GM12878 (cell line): ENCODE results near the gene MAP3K5. TPM values are rescaled to one million over a fixed set of nuclear protein-coding genes. Genes with fewer than 3 reads are reported as not detected.
"Not testable (repeated sequence)": the region's sequence is repeated elsewhere in the genome, so short reads cannot be mapped to it uniquely, and the experiment has no call there.

Source experiments
- ATAC-seq: fragments of 200-7000 bp; cut with Tn5 transposase; 3 replicates; pipeline ENCODE4 v1.9.1; 2020; ENCODE audit warnings: mild to moderate bottlenecking, moderate library complexity
- BruUV-seq: library from RNA; stranded (reverse); fragments of 400-500 nt; replicated peaks from 2 replicates; lab custom pipeline; 2021; lab: Mats Ljungman, UMichigan
- CTCF ChIA-PET: fragments of 300-600 bp; sonication (Branson Sonifier 250); formaldehyde crosslinking; extraction: SDS; loops from one replicate; lab custom pipeline; 2021; ENCODE audit warnings: inconsistent platforms; lab: Yijun Ruan, JAX
- POLR2A ChIA-PET: fragments of 350-600 bp; formaldehyde crosslinking; extraction: SDS; loops from one replicate; lab custom pipeline; 2021; ENCODE audit warnings: inconsistent platforms; lab: Charles Lee
- RAD21 ChIA-PET: fragments of 300-600 bp; sonication (Branson Sonifier 250); formaldehyde crosslinking; loops from one replicate; lab custom pipeline; 2023; ENCODE audit warnings: antibody characterized with exemption; ENCODE audit not compliant: unreplicated experiment; lab: Charles Lee
- SMC1A ChIA-PET: fragments of 300-600 bp; sonication (Branson Sonifier 250); formaldehyde crosslinking; loops from one replicate; lab custom pipeline; 2023; ENCODE audit not compliant: unreplicated experiment, uncharacterized antibody; lab: Charles Lee
- DNase-seq: peaks from one replicate; pipeline ENCODE4 v3.0.0-alpha.2; 2011; ENCODE audit warnings: low read depth, low spot score
- FAIRE-seq: peaks from 3 replicates; lab custom pipeline; 2011; peaks lifted over from hg19 to GRCh38; lab: Jason Lieb, UNC
- H2AFZ ChIP-seq: 2 replicates; pipeline ENCODE4 v1.6.0; 2011; ENCODE audit warnings: low read depth, low read length, control low read depth; ENCODE audit not compliant: control insufficient read depth
- H3K27ac ChIP-seq: 2 replicates; pipeline ENCODE4 v1.5.1; 2011; ENCODE audit warnings: control low read depth; ENCODE audit not compliant: control insufficient read depth, insufficient read depth
- H3K27me3 ChIP-seq, 2 experiments: replicated peaks in 1 of 2; 2 replicates each; pipeline versions ENCODE4 v1.6.0 to v1.6.1; 2011; ENCODE audit warnings: low read length in 1 of 2; ENCODE audit not compliant: control insufficient read depth in 2 of 2, insufficient read depth in 2 of 2
- H3K36me3 ChIP-seq, 2 experiments: 2 replicates each; pipeline ENCODE4 v1.5.1; 2011; ENCODE audit warnings: low read length in 1 of 2; ENCODE audit not compliant: control insufficient read depth in 2 of 2, insufficient read depth in 2 of 2
- H3K4me1 ChIP-seq: 2 replicates; pipeline ENCODE4 v1.6.1; 2011; ENCODE audit warnings: mild to moderate bottlenecking, low read length, moderate library complexity, mixed read lengths; ENCODE audit not compliant: control insufficient read depth, insufficient read depth
- H3K4me2 ChIP-seq: 2 replicates; pipeline ENCODE4 v1.6.0; 2011; ENCODE audit warnings: control low read depth; ENCODE audit not compliant: control insufficient read depth, insufficient read depth
- H3K4me3 ChIP-seq: fragments of 200-600 bp; sonication (generic); 2 replicates; pipeline ENCODE4 v1.5.1; 2016
- H3K79me2 ChIP-seq: 2 replicates; pipeline ENCODE4 v1.6.0; 2011; ENCODE audit warnings: low read length; ENCODE audit not compliant: control insufficient read depth, insufficient read depth
- H3K9ac ChIP-seq: 2 replicates; pipeline ENCODE4 v1.8.0; 2011; ENCODE audit warnings: low read length, control low read depth, mixed read lengths; ENCODE audit not compliant: control insufficient read depth, insufficient read depth
- H3K9me3 ChIP-seq: replicated peaks from 3 replicates; pipeline ENCODE4 v1.5.1; 2011; ENCODE audit warnings: mild to moderate bottlenecking, low read length; ENCODE audit not compliant: control insufficient read depth, insufficient read depth
- H4K20me1 ChIP-seq: 2 replicates; pipeline ENCODE4 v1.6.0; 2011; ENCODE audit not compliant: control insufficient read depth, insufficient read depth
- BACH1 ChIP-seq: fragments of 450-650 bp; IDR thresholded peaks from 2 replicates; pipeline ENCODE4 v1.6.1; 2017; ENCODE audit warnings: mild to moderate bottlenecking, borderline replicate concordance
- BRCA1 ChIP-seq: IDR thresholded peaks from 2 replicates; pipeline ENCODE4 v1.6.1; 2011; ENCODE audit warnings: low read depth, low read length, improper control_type of control experiment
- CBFB ChIP-seq: IDR thresholded peaks from 2 replicates; pipeline ENCODE4 v1.6.1; 2016; ENCODE audit warnings: antibody characterized with exemption, low read depth
- CREM ChIP-seq: IDR thresholded peaks from 2 replicates; pipeline ENCODE4 v1.6.1; 2014; ENCODE audit warnings: antibody characterized with exemption, low read depth
- KAT2A ChIP-seq: conservative IDR thresholded peaks from 2 replicates; pipeline ENCODE4 v1.6.1; 2011; ENCODE audit warnings: low read depth, low read length; ENCODE audit not compliant: control insufficient read depth
- NFYA ChIP-seq: IDR thresholded peaks from 2 replicates; pipeline ENCODE4 v1.6.1; 2011; ENCODE audit warnings: low read depth, mild to moderate bottlenecking, low read length, improper control_type of control experiment, borderline replicate concordance
- RUNX3 ChIP-seq: IDR thresholded peaks from 2 replicates; pipeline ENCODE4 v1.6.1; 2012; ENCODE audit warnings: low read length, inconsistent platforms
- TCF7 ChIP-seq: IDR thresholded peaks from 2 replicates; pipeline ENCODE4 v1.6.1; 2014; ENCODE audit warnings: antibody characterized with exemption, borderline replicate concordance
- ZNF24 ChIP-seq: fragments of 450-650 bp; IDR thresholded peaks from 2 replicates; pipeline ENCODE4 v1.6.1; 2017; ENCODE audit warnings: antibody characterized with exemption, mild to moderate bottlenecking
- WGBS: methylation state at CpG from one replicate; pipeline ENCODE4 v1.1.6; 2016; ENCODE audit warnings: low lambda C conversion rate; ENCODE audit not compliant: insufficient replicate concordance, insufficient coverage; ENCODE audit errors: missing lambda C conversion rate; 5-methylcytosine and 5-hydroxymethylcytosine counted together
- in situ Hi-C: fragments of 300-500 bp; cut with MboI; formaldehyde crosslinking; loops from 9 replicates; pipeline ENCODE4 v1.14.3; 2018; ENCODE audit warnings: mixed read lengths
- intact Hi-C: fragments of 100-400 bp; cut with micrococcal nuclease; formaldehyde crosslinking; loops from one replicate; pipeline ENCODE4 v1.14.2; 2022; ENCODE audit not compliant: unreplicated experiment
- polyA plus RNA-seq, 11 experiments: library from polyadenylated mRNA; depleted of rRNA in 4 of 11; unstranded in 6 of 11; stranded (reverse) in 5 of 11; fragments of >200 nt; fragmentation: Nextera tagmentation in 4 of 11; fragmentation: Illumina TruSeq in 1 of 11; extraction: Ambion mirVana in 4 of 11; extraction: Trizol in 1 of 11; gene quantifications; 1 replicate in 1 of 11; 2 replicates in 10 of 11; pipeline versions ENCODE4 v1.2.1 to v1.2.3, GENCODE V29; 2011 to 2016; ENCODE audit warnings: inconsistent platforms in 2 of 11, missing spikeins in 2 of 11, low read depth in 1 of 11
- total RNA-seq, 4 experiments: library from RNA; depleted of rRNA in 3 of 4; stranded (reverse); fragments of >200 nt in 3 of 4; fragmentation: Illumina TruSeq in 1 of 4; extraction: Trizol in 1 of 4; gene quantifications; 2 replicates each; pipeline versions ENCODE4 v1.2.1 to v1.2.3, GENCODE V29; 2013 to 2021
- TF ChIP-seq, protein P1 (sequence below): fragments of 450-650 bp; IDR thresholded peaks from 2 replicates; pipeline ENCODE4 v1.6.1; 2018; ENCODE audit warnings: mild to moderate bottlenecking, low read depth, moderate library complexity; ENCODE audit not compliant: partially characterized antibody
- TF ChIP-seq, protein P2 (sequence below), 3 experiments: IDR thresholded peaks in 2 of 3; conservative IDR thresholded peaks in 1 of 3; 2 replicates each; pipeline ENCODE4 v1.5.1; 2011; ENCODE audit warnings: low read depth in 3 of 3, low read length in 3 of 3, mild to moderate bottlenecking in 3 of 3, control low read depth in 2 of 3, moderate library complexity in 2 of 3, inconsistent platforms in 1 of 3, mixed read lengths in 1 of 3; ENCODE audit not compliant: control insufficient read depth in 2 of 3, insufficient read depth in 1 of 3; ENCODE audit errors: extremely low read depth in 1 of 3

Gene MAP3K5
- total and polyA plus RNA-seq, 10 of the 15 experiments (the other 5 are each of a cell fraction or from before 2014, with no cell fraction given) = 5.4 to 34.3 (median 26.4) TPM

DNA sequence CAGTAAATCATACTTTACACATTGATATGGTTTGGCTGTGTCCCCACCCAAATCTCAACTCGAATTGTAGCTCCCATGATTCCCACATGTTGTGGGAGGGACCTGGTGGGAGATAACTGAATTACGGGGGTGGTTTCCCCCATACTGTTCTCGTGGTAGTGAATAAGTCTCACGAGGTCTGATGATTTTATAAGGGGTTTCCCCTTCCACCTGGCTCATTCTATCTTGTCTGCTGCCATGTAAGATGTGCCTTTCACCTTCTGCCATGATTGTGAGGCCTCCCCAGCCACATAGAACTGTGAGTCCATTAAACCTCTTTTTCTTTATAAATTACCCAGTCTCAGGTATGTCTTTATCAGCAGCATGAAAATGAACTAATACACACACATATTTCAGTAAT, 79.6 kb downstream of the MAP3K5 start:
- DNase-seq, H4K20me1 ChIP-seq, ATAC-seq, intact Hi-C loops, H3K27ac ChIP-seq, H3K4me2 ChIP-seq, H3K9ac ChIP-seq, H3K27me3 ChIP-seq, H3K4me3 ChIP-seq, in situ Hi-C loops, BruUV-seq, FAIRE-seq, H2AFZ ChIP-seq, H3K9me3 ChIP-seq: not testable (repeated sequence)
- Histone ChIP-seq H3K36me3 (peaks cover 4 to 26% of the 10 kb centered on the region in 2 experiments; a peak in 3 of 4 replicates), H3K4me1 (peaks cover 18% of the 10 kb centered on the region), H3K79me2 (peaks cover 86% of the 10 kb centered on the region)
- ChIA-PET CTCF (interaction anchor here (1.6 to 3.5 kb wide), 3 partner anchors 68 to 79 kb away, joined by 11 to 16 read pairs (median 13); partner anchors contain the start of gene MAP3K5), POLR2A (interaction anchor here (1.0 to 10.5 kb wide), 2 partner anchors 50 to 59 kb away, joined by 3 to 163 read pairs; no protein-coding TSS in a partner anchor), SMC1A (interaction anchor here (0.6 to 6.0 kb wide), 13 partner anchors 9 to 68 kb away, joined by 3 to 35 read pairs (median 3); no protein-coding TSS in a partner anchor), RAD21 (interaction anchor here (1.9 to 14.4 kb wide), 3 partner anchors 50 to 75 kb away, joined by 10 to 405 read pairs (median 246); partner anchors contain the start of gene MAP3K5)
- WGBS = 64% methylated on average over 4 of the region's 4 CpGs

DNA sequence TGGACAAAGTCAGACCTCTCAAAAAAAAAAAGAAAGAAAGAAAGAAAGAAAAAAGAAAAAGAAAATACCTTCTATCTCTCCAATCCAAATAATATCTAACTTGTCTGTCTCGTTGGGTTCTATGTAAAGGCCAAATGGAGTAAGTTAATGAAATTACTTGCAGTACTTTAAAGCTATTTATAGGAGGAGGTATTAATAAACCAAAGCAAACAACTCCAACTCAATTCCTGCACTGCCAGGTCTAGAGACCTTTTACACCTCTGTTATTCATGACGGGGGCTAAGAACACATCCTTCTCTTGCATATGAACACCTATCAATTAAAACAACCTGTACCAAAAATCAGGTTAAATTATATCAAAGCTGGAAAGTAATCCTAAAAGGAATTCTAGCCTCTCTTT, 80.6 kb downstream of the MAP3K5 start:
- SMC1A ChIA-PET = interaction anchor here (0.6 to 6.0 kb wide), 16 partner anchors 9 to 82 kb away, joined by 3 to 35 read pairs (median 4); partner anchors contain the start of gene MAP3K5
- in situ Hi-C loops = no loop called here
- peaks cover 3% of the 10 kb centered on the region; the same call in 2 of the 3 replicates for H3K9me3 ChIP-seq
- CTCF ChIA-PET = interaction anchor here (2.3 to 3.5 kb wide), 2 partner anchors 67 to 80 kb away, joined by 13 to 16 read pairs; partner anchors contain the start of gene MAP3K5
- H3K4me2 ChIP-seq = no peak overlapping the region
- peaks cover 17% of the 10 kb centered on the region for H3K4me1 ChIP-seq
- FAIRE-seq (no peak), ATAC-seq (no peak), DNase-seq (no peak)
- H3K27me3 ChIP-seq = no peaks in the 10 kb centered on the region
- H2AFZ ChIP-seq = no peak overlapping the region
- POLR2A ChIA-PET = interaction anchor here (0.6 to 2.2 kb wide), 6 partner anchors 9 to 809 kb away, joined by 3 to 5 read pairs (median 4); no protein-coding TSS in a partner anchor
- WGBS = 98% methylated on average over 2 of the region's 2 CpGs
- peaks cover 90% of the 10 kb centered on the region for H3K79me2 ChIP-seq
- no peak overlapping the region for H3K9ac ChIP-seq
- no peak overlapping the region for H3K27ac ChIP-seq
- H4K20me1 ChIP-seq = no peaks in the 10 kb centered on the region
- RAD21 ChIA-PET = interaction anchor here (0.8 to 14.4 kb wide), 7 partner anchors 8 to 76 kb away, joined by 3 to 405 read pairs (median 5); partner anchors contain the start of gene MAP3K5
- BruUV-seq = no TSS peak
- H3K36me3 ChIP-seq = peaks cover 7 to 28% of the 10 kb centered on the region in 2 experiments; a peak in 3 of 4 replicates
- intact Hi-C loops = no loop called here
- no peak overlapping the region for H3K4me3 ChIP-seq
- TF ChIP-seq CBFB (no peak), ZNF24 (no peak), BRCA1 (no peak), RUNX3 (no peak), KAT2A (no peak), BACH1 (no peak), TCF7 (no peak), CREM (no peak), NFYA (no peak)
- TF ChIP-seq, protein P1, sequence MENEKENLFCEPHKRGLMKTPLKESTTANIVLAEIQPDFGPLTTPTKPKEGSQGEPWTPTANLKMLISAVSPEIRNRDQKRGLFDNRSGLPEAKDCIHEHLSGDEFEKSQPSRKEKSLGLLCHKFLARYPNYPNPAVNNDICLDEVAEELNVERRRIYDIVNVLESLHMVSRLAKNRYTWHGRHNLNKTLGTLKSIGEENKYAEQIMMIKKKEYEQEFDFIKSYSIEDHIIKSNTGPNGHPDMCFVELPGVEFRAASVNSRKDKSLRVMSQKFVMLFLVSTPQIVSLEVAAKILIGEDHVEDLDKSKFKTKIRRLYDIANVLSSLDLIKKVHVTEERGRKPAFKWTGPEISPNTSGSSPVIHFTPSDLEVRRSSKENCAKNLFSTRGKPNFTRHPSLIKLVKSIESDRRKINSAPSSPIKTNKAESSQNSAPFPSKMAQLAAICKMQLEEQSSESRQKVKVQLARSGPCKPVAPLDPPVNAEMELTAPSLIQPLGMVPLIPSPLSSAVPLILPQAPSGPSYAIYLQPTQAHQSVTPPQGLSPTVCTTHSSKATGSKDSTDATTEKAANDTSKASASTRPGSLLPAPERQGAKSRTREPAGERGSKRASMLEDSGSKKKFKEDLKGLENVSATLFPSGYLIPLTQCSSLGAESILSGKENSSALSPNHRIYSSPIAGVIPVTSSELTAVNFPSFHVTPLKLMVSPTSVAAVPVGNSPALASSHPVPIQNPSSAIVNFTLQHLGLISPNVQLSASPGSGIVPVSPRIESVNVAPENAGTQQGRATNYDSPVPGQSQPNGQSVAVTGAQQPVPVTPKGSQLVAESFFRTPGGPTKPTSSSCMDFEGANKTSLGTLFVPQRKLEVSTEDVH = no peak
- TF ChIP-seq, protein P2, sequence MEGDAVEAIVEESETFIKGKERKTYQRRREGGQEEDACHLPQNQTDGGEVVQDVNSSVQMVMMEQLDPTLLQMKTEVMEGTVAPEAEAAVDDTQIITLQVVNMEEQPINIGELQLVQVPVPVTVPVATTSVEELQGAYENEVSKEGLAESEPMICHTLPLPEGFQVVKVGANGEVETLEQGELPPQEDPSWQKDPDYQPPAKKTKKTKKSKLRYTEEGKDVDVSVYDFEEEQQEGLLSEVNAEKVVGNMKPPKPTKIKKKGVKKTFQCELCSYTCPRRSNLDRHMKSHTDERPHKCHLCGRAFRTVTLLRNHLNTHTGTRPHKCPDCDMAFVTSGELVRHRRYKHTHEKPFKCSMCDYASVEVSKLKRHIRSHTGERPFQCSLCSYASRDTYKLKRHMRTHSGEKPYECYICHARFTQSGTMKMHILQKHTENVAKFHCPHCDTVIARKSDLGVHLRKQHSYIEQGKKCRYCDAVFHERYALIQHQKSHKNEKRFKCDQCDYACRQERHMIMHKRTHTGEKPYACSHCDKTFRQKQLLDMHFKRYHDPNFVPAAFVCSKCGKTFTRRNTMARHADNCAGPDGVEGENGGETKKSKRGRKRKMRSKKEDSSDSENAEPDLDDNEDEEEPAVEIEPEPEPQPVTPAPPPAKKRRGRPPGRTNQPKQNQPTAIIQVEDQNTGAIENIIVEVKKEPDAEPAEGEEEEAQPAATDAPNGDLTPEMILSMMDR (IDR thresholded peaks at IDR 0.05 in 2 of 3, conservative IDR thresholded peaks at IDR 0.05 in 1 of 3; ENCODE audit: control insufficient read depth in 2 of 3, extremely low read depth in 1 of 3, insufficient read depth in 1 of 3, low read depth in 3 of 3, low read length in 3 of 3) = no peak
